NCI-H2196 treated with DMSO at 0.1 percent for 48 hours (cell line): ENCODE measurements around the gene CEP120.
"Not testable (repeated sequence)": the region's sequence is repeated elsewhere in the genome, so short reads cannot be mapped to it uniquely, and the experiment has no call there.

Experiments
- DNase-seq: peaks from one replicate; lab custom pipeline; 2025; ENCODE audit not compliant: unreplicated experiment; lab: John Stamatoyannopoulos, UW

Gene CEP120

GRCh38 chr5:123391009-123391408 lies 32.2 kb downstream of the CEP120 start:
- no peak for DNase-seq

DNA sequence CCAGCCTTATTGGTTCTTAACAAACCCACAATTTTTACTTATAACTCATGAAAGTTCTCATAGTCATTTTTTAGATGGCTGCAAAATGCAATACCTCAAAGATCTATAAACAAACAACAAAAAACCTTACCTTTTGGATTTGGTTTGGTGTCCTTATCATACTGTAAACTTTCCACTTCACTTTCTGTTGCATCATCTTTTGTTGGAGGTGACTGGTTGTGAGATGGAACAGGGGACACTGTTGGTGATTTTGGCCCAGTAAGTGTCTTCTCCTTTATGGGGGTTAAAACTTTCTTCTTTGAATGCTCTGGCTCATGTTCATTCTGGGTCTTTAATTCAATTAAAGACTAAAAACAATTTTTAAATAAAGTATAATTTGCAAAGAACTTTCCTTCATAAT lies 33.4 kb downstream of the CEP120 start:
- no peak for DNase-seq

DNA sequence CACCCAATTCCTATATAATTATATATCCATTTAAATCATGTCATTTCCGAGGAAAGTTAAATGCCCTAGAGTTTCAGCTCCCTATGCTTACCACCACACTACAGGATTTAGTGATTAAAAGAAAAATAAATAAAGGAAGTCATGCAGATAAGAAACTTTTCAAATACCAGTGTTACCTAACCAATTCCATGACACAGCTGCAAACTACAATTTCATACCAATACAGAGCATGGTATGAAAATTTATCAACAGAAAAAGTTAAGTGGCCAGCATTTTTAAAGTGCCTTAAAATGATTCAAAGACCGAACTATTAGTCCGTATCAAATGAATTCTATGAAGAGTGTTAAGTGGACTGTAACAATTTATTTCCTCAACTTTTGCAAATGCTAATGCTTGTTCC lies 35.9 kb downstream of the CEP120 start:
- DNase-seq: no peak

GRCh38 chr5:123382252-123382651 lies 41.0 kb downstream of the CEP120 start:
- DNase-seq: no peak

GRCh38 chr5:123371575-123372179 lies 51.5 kb downstream of the CEP120 start:
- DNase-seq: no peak

DNA sequence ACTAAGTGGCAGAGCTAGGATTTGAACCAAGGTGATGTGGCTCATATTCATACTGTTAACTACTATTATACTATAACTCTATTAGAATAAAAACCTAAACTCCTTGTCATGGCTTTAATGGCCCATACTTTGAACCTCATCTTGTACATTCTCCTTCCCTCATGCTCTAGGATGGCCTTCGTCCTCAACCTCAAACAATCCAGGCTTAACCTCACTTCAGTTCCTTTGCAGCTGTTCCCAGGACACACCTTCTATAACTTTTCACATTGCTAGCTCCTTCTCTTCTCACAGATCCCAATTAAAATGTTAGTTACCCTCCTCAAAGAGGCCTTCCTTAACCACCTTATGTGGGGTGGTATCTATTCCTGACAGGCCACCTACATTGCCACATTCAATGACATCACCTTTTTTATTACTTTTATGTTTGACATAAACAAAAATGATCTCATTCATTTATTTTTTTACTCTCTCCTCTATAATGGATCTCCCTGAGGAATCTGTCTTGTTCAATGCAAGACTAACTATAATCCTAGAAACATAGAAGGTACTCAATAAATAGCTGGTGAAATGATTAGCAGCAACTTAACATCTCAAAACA lies 53.7 kb downstream of the CEP120 start:
- DNase-seq: no peak

GRCh38 chr5:123367739-123368138 lies 55.5 kb downstream of the CEP120 start:
- no peak for DNase-seq

- DNase-seq: no peak
Observed at GRCh38 chr5:123365156-123365555, 58.0 kb downstream of the CEP120 start.

DNA sequence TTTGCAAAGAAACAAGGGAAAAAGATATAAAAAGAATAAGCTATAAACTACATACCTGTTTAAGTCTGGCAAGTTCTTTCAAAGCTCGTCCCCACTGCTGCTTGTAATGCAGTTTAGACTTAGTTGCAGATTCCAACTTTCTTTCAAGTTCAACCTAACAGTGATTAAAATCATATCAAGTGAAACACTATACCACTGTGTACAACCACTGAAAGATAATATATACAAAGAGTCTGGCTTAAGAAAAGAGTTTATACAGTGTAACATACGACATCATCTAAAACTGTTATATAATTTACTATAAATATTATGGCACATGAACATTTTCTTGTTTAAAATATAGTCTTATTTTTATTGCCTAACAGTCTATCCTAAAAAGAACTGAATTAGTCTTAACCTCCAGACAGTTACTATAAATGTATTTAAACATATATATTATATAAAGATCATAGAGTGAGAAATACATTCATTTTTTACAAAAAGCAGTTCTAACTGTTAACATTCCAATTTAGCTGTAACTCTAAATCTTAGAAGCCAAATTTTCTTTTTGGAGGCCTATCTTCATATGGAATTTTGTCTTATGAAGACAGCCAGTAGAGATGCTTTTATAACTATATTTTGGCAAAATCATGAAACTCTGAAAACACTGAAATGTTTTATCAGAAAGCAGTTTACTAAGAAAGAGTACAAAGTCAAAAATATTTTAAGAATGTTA lies 58.6 kb downstream of the CEP120 start:
- no peak for DNase-seq

DNA sequence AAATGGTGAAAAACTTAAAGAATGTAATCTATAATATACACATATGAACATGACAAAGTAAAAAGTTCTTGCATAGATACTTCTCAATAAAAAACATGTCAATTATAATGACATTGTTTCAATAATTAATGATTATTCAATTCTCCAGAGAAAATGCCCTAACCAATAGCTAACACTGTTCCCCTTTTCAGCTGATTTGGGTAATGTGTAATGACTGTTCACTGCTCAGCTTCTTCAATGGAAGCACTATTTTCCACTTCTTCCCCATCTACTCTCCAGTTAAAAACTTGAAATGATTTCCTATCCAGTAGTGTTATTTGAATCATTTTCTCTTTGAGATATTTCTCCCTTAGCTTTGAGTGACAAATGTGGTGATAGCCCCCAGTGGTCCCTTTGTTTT lies 62.3 kb downstream of the CEP120 start:
- no peak for DNase-seq

DNA sequence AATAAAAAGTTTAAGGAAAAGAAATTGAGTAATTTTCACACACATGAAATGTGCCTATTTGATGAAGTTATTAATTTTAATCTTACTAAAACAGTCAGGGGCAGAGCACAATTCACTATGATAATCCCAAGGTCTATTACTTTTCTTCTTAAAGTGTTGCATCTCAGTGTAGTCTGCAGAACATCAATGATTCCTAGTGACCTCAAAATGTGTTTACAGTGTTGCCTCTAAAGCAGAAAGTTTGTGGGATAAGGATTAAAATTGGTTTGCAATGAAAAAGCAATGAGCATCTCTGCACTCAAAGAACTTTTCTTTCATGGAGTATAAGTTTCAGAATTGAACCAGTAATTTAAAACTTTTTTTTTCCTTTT lies 63.0 kb downstream of the CEP120 start:
- DNase-seq: no peak

DNA sequence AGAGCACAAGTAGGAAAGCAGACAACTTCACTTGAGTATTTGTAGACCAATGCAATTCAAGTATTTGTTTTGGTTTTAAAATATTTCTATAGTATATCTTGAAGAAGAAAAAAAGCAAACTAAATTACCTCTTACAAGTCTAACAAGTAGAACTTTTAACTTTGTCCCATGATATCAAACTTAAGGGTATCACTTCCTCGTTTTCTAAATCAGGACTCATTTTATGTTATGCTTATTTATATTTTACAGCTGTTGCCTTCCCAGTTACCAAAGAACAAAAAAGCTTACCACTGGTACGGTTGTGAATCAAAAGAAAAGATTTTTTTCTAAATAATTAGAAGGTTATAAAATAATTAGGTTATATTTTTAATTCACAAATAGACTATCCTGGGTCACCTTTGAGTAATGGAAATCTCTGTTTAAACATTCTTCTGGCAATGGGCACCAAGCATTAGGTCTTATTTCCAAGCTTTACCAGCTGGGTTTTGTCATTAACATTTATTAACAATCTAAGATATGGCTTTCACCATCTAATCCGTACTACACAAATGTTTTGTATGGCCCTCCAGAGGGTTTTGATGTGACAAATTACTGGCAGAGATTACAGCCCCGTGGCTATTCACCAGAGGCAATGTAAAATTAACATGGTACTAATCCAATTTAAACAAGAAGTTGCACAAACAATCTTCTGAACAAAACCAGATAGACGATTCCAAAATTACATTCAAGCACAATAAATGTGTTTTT lies 63.6 kb downstream of the CEP120 start:
- DNase-seq: no peak

GRCh38 chr5:123358751-123359150 lies 64.5 kb downstream of the CEP120 start:
- DNase-seq: no peak

DNA sequence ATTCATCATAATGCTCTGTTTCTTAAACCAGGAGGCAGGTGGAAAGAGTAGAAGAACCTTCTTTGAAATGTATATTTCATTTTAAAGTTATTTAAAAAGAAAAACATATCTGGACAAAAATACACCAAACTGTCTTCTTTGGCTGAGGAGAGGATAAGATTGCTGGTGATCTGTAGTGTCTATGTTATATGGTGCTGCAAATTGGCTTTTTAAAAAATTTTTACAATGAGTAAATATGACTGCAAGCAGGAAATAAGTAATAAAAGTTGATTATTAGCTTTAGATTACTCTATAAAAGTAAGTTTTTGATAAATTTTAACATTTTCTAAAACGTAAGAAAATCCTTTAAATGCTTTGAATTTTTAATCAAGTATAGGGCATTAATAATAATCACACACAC lies 64.9 kb downstream of the CEP120 start:
- DNase-seq: no peak

- DNase-seq: no peak
Observed at GRCh38 chr5:123351820-123352219, 71.4 kb downstream of the CEP120 start.

DNA sequence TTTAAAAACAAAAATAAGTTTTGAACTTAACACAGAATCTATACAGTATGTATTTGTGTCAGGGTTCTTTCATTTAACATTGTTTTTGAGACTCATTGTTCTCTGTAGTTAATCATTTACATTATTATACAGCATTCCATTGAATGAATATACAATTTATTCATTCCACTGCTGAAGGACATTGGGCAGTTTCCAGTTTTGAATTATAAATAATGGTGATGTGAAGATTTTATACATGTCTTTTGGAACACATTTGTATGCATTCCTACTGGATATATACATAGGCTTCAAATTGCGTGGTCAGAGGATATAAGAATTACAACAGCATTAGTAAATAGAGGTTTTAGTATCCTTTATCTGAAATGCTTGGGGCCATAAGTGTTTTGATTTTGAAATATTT lies 72.0 kb downstream of the CEP120 start:
- no peak for DNase-seq

GRCh38 chr5:123350742-123351141 lies 72.5 kb downstream of the CEP120 start:
- DNase-seq: no peak

DNA sequence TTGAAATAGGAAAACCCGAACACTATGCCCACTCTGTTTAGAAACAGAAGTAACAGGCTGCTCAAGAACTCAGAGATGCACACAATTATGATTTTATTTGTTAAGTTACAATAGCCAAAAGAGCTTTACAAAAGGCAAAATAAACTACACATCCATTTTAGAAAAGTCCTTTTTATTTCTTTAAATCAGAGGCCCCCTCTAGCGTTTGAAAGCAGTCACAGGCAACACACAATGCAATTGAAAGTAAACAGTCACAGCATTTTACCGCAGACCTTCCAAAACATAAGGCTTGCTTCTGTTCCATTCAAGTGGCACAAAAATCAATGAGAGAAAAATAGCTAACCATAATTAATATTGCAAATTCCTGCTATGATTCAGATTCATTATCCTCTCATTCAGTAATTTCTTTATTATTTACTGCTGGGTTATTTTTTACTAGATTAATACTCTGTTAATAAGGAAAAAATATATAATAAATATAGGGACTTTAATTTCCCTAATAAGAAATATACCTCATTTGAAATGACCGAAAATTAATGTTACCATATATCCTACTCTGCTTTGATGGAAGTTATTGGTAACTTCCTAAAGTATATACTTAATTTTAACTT lies 78.3 kb downstream of the CEP120 start:
- no peak for DNase-seq

DNA sequence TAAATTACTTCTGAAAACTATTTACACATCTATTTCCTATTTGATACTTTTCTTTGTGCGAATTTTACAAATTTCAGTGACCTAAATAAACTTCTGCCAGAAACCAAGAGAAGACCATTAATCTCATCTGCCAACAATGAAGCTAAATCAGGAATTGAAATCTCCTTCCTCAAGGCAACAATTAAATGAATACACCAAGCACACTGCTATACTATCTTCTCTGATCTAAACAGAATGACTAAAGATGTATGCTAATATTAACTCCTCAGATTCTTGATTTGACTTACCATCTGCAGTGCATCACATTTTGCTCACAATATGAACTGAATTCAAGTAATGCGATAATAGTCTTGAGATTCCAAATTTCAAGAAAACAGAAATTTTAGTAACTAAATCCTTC lies 82.3 kb downstream of the CEP120 start:
- DNase-seq: no peak

GRCh38 chr5:123308377-123308776 lies 114.8 kb downstream of the CEP120 start:
- not testable (repeated sequence) for DNase-seq

GRCh38 chr5:123305751-123306150 lies 117.5 kb downstream of the CEP120 start:
- DNase-seq: no peak
